Upper lobe of right lung (tissue), 1 donor: Measurements from ENCODE around the gene NBEA. TPM values are rescaled to one million over a fixed set of nuclear protein-coding genes. Genes with fewer than 3 reads are reported as not detected.

Experiments used
- ATAC-seq: fragments of 200-7000 bp; cut with Tn5 transposase; one replicate; pipeline ENCODE4 v1.9.1; 2020; ENCODE audit warnings: mild to moderate bottlenecking, moderate library complexity
- DNase-seq: peaks from one replicate; pipeline ENCODE4 v3.0.0-alpha.2; 2020
- H3K27ac ChIP-seq: fragments of 200-600 bp; one replicate; pipeline ENCODE4 v1.8.0; 2022
- H3K27me3 ChIP-seq: fragments of 200-600 bp; one replicate; pipeline ENCODE4 v1.8.0; 2022; ENCODE audit warnings: mild to moderate bottlenecking
- H3K36me3 ChIP-seq: fragments of 200-600 bp; one replicate; pipeline ENCODE4 v1.8.0; 2022
- H3K4me1 ChIP-seq: fragments of 200-600 bp; one replicate; pipeline ENCODE4 v1.8.0; 2022
- H3K4me3 ChIP-seq: fragments of 200-600 bp; one replicate; pipeline ENCODE4 v1.8.0; 2022; ENCODE audit warnings: mild to moderate bottlenecking
- H3K9me3 ChIP-seq: fragments of 200-600 bp; one replicate; pipeline ENCODE4 v1.8.0; 2022
- CTCF ChIP-seq: fragments of 200-600 bp; IDR thresholded peaks from one replicate; pipeline ENCODE4 v1.8.0; 2022; ENCODE audit warnings: antibody characterized with exemption
- intact Hi-C: fragments of 100-400 bp; cut with DNase I; formaldehyde crosslinking; loops from one replicate; pipeline ENCODE4 v1.11.0; 2022
- total RNA-seq: library from RNA; stranded (reverse); fragmentation: NEBNext Ultra II Directional; extraction: Animal tissue kit (Norgen Biotek cat#: 25700); gene quantifications from one replicate; pipeline ENCODE4 v1.2.1, GENCODE V29; 2021
- donor health status: DM: no; HTN: yes; CAD: no; lungs with severe emphysema.

NBEA gene
- total RNA-seq, 1 donor from 2014 or later: 5.6 TPM

- Histone ChIP-seq H3K4me1 (peaks cover 5% of the 10 kb centered on the region), H3K27me3 (peaks cover 66% of the 10 kb centered on the region), H3K27ac (no peak overlapping the region), H3K9me3 (no peaks in the 10 kb centered on the region), H3K4me3 (no peak overlapping the region), H3K36me3 (no peaks in the 10 kb centered on the region)
- ATAC-seq: no peak
- DNase-seq: no peak
- no peak for TF ChIP-seq CTCF
- intact Hi-C loops: no loop called here
Observed at GRCh38 chr13:35469806-35470525, 527.9 kb downstream of the NBEA start.

- Histone ChIP-seq H3K9me3 (no peaks in the 10 kb centered on the region), H3K27ac (no peak overlapping the region), H3K36me3 (no peaks in the 10 kb centered on the region), H3K27me3 (peaks cover 76% of the 10 kb centered on the region), H3K4me1 (peaks cover 5% of the 10 kb centered on the region), H3K4me3 (peak overlapping the region; percentile 36)
- DNase-seq (no peak), ATAC-seq (peak; percentile 77)
- intact Hi-C loops: no loop called here
- TF ChIP-seq CTCF: no peak
Observed at GRCh38 chr13:35470671-35471661, 528.9 kb downstream of the NBEA start.

- ATAC-seq (no peak), DNase-seq (no peak)
- Histone ChIP-seq H3K9me3 (no peaks in the 10 kb centered on the region), H3K4me1 (peaks cover 5% of the 10 kb centered on the region), H3K36me3 (no peaks in the 10 kb centered on the region), H3K4me3 (no peak overlapping the region), H3K27ac (no peak overlapping the region), H3K27me3 (peaks cover 85% of the 10 kb centered on the region)
- intact Hi-C loops: no loop called here
- no peak for TF ChIP-seq CTCF
Observed at GRCh38 chr13:35471706-35472322, 529.7 kb downstream of the NBEA start.

GRCh38 chr13:35472323-35472881, 530.3 kb downstream of the NBEA start:
- Histone ChIP-seq H3K27ac (no peak overlapping the region), H3K9me3 (no peaks in the 10 kb centered on the region), H3K4me3 (no peak overlapping the region), H3K27me3 (peaks cover 91% of the 10 kb centered on the region), H3K36me3 (no peaks in the 10 kb centered on the region), H3K4me1 (peaks cover 5% of the 10 kb centered on the region)
- no peak for TF ChIP-seq CTCF
- intact Hi-C loops: no loop called here
- no peak for ATAC-seq
- DNase-seq: no peak

GRCh38 chr13:35473206-35473775, 531.2 kb downstream of the NBEA start:
- DNase-seq (no peak), ATAC-seq (no peak)
- TF ChIP-seq CTCF: no peak
- H3K27me3 ChIP-seq: peaks cover 96% of the 10 kb centered on the region
- H3K27ac ChIP-seq: no peak overlapping the region
- H3K9me3 ChIP-seq: no peaks in the 10 kb centered on the region
- H3K4me1 ChIP-seq: peaks cover 5% of the 10 kb centered on the region
- no peak overlapping the region for H3K4me3 ChIP-seq
- intact Hi-C loops: no loop called here
- H3K36me3 ChIP-seq: no peaks in the 10 kb centered on the region
